Measurements from ENCODE around the gene DYRK2.

The DYRK2 gene

DNA sequence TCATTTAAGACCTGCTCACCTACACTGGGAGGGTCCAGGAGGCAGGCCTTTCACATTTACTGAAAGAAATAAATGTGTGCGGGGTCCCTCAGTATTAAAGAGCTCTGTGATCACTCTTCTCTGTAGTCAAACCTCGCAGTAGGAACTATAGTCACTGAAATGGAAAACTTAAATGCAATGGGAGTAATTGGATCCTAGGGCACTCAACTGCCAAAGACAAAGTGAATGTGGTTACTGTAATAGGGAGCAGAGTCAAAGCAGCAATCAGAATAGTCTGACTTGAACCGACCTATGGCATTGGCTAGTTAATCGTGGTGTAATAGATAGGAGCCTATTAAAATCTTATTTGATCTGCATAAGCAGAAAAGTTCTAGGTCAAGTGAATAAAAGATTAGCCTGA is 26.6 kb upstream of the DYRK2 start:
- Histone ChIP-seq H3K36me3 (ENCODE audit: insufficient read depth) (no peaks in the 10 kb centered on the region), H3K4me3 (IDR thresholded peaks at IDR 0.05; ENCODE audit: insufficient read depth, low read depth, low read length) (no peak overlapping the region), H3K4me2 (no peak overlapping the region), H3K27ac (no peak overlapping the region), H2AFZ (ENCODE audit: low read depth) (no peak overlapping the region), H3K27me3 (ENCODE audit: insufficient read depth, low read depth) (no peaks in the 10 kb centered on the region), H3K9ac (no peak overlapping the region), H3K4me1 (ENCODE audit: low read depth, poor library complexity, severe bottlenecking) (no peaks in the 10 kb centered on the region), H3K79me2 (ENCODE audit: insufficient read depth, low read depth) (no peaks in the 10 kb centered on the region), H4K20me1 (ENCODE audit: insufficient read depth) (no peaks in the 10 kb centered on the region)
- TF ChIP-seq, protein P1, sequence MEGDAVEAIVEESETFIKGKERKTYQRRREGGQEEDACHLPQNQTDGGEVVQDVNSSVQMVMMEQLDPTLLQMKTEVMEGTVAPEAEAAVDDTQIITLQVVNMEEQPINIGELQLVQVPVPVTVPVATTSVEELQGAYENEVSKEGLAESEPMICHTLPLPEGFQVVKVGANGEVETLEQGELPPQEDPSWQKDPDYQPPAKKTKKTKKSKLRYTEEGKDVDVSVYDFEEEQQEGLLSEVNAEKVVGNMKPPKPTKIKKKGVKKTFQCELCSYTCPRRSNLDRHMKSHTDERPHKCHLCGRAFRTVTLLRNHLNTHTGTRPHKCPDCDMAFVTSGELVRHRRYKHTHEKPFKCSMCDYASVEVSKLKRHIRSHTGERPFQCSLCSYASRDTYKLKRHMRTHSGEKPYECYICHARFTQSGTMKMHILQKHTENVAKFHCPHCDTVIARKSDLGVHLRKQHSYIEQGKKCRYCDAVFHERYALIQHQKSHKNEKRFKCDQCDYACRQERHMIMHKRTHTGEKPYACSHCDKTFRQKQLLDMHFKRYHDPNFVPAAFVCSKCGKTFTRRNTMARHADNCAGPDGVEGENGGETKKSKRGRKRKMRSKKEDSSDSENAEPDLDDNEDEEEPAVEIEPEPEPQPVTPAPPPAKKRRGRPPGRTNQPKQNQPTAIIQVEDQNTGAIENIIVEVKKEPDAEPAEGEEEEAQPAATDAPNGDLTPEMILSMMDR (conservative IDR thresholded peaks at IDR 0.05; ENCODE audit: low read depth, low read length): no peak

DNA sequence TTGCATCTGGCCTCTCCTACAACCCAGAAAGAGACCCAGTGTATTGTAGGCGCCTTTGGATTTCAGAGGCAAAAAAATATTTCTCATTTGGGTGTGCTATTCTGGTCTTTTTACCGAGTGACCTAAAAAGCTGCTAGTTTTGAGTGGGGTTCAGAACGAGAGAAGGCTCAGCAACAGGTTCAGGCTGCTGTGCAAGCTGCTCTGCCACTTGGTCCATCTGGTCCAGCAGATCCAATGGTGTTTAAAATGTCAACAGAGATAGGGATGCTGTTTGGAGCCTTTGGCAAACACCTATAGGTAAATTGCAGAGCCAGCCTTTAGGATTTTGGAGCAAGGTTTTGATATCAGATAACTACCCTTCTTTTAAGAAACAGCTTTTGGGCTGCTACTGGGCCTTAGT is 25.3 kb upstream of the DYRK2 start:
- no peaks in the 10 kb centered on the region for H3K79me2 ChIP-seq (ENCODE audit: insufficient read depth, low read depth)
- H3K27me3 ChIP-seq (ENCODE audit: insufficient read depth, low read depth): no peaks in the 10 kb centered on the region
- H3K9ac ChIP-seq: no peak overlapping the region
- H3K27ac ChIP-seq: no peak overlapping the region
- H3K4me1 ChIP-seq (ENCODE audit: low read depth, poor library complexity, severe bottlenecking): no peaks in the 10 kb centered on the region
- TF ChIP-seq, protein P1 (conservative IDR thresholded peaks at IDR 0.05; ENCODE audit: low read depth, low read length): no peak
- H4K20me1 ChIP-seq (ENCODE audit: insufficient read depth): no peaks in the 10 kb centered on the region
- no peak overlapping the region for H2AFZ ChIP-seq (ENCODE audit: low read depth)
- H3K4me2 ChIP-seq: no peak overlapping the region
- H3K36me3 ChIP-seq (ENCODE audit: insufficient read depth): no peaks in the 10 kb centered on the region
- no peak overlapping the region for H3K4me3 ChIP-seq (IDR thresholded peaks at IDR 0.05; ENCODE audit: insufficient read depth, low read depth, low read length)

DNA sequence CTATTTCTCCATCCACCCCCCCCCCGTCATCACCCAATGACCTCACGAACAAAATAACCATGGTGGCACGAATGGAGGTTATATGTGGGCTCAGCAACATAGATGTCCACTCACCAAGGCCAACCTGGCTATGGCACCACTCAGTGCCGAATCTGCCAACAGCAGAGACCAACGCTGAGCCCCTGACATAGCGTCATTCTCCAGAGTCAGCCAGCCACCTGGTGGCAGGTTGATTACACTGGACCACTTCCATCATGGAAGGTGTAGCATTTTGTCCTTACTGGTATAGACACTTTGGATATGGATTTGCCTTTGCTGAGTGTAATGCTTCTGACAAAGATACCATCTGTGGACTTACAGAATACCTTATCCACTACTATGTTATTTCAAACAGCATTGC is 24.2 kb upstream of the DYRK2 start:
- no peaks in the 10 kb centered on the region for H3K79me2 ChIP-seq (ENCODE audit: insufficient read depth, low read depth)
- no peaks in the 10 kb centered on the region for H3K27me3 ChIP-seq (ENCODE audit: insufficient read depth, low read depth)
- H2AFZ ChIP-seq (ENCODE audit: low read depth): no peak overlapping the region
- no peak overlapping the region for H3K9ac ChIP-seq
- no peak overlapping the region for H3K4me2 ChIP-seq
- H3K36me3 ChIP-seq (ENCODE audit: insufficient read depth): no peaks in the 10 kb centered on the region
- TF ChIP-seq, protein P1 (conservative IDR thresholded peaks at IDR 0.05; ENCODE audit: low read depth, low read length): no peak
- no peaks in the 10 kb centered on the region for H4K20me1 ChIP-seq (ENCODE audit: insufficient read depth)
- no peak overlapping the region for H3K4me3 ChIP-seq (IDR thresholded peaks at IDR 0.05; ENCODE audit: insufficient read depth, low read depth, low read length)
- no peaks in the 10 kb centered on the region for H3K4me1 ChIP-seq (ENCODE audit: low read depth, poor library complexity, severe bottlenecking)
- no peak overlapping the region for H3K27ac ChIP-seq

DNA sequence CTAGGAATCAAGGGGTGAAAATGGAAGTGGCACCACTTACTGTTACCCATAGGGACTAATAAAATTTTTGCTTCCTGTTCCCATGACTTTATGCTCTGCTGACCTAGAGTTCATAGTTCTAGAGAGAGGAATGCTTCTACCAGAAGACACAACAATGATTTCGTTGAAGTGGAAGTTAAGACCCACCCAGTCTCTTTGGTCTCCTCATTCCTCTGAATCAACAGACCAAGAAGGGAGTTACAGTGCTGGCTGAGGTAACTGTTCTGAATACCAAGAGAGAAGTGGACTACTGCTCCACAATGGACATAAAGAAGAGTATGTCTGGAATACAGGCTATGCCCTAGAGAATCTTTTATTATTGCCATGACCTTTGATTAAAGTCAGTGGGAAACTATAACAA is 23.5 kb upstream of the DYRK2 start:
- Histone ChIP-seq H3K27ac (no peak overlapping the region), H3K4me3 (IDR thresholded peaks at IDR 0.05; ENCODE audit: insufficient read depth, low read depth, low read length) (no peak overlapping the region), H3K4me2 (no peak overlapping the region), H3K36me3 (ENCODE audit: insufficient read depth) (no peaks in the 10 kb centered on the region), H3K9ac (no peak overlapping the region), H3K79me2 (ENCODE audit: insufficient read depth, low read depth) (no peaks in the 10 kb centered on the region), H2AFZ (ENCODE audit: low read depth) (no peak overlapping the region), H3K4me1 (ENCODE audit: low read depth, poor library complexity, severe bottlenecking) (peaks cover 5% of the 10 kb centered on the region), H4K20me1 (ENCODE audit: insufficient read depth) (no peaks in the 10 kb centered on the region), H3K27me3 (ENCODE audit: insufficient read depth, low read depth) (no peaks in the 10 kb centered on the region)
- TF ChIP-seq, protein P1 (conservative IDR thresholded peaks at IDR 0.05; ENCODE audit: low read depth, low read length): no peak

DNA sequence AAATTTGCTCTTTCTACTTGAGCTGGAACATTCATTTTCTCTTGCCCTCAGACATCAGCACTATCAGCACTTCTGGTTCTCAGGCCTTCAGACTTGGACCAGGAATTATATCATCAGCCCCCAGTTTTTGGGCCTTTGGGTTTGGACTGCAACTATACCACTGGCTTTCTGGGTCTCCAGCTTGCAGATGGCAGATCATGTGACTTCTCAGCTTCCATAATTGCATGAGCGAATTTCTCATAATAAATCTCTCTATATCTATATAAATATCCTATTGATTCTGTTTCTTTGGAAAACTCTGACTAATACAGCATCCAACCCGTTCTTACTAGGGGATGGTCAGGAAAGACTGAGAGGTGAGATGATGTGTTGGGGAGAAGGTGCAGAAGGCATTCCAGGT is 22.4 kb upstream of the DYRK2 start:
- Histone ChIP-seq H3K4me2 (no peak overlapping the region), H3K9ac (no peak overlapping the region), H3K4me1 (ENCODE audit: low read depth, poor library complexity, severe bottlenecking) (peaks cover 16% of the 10 kb centered on the region), H3K27ac (no peak overlapping the region), H3K36me3 (ENCODE audit: insufficient read depth) (no peaks in the 10 kb centered on the region), H3K79me2 (ENCODE audit: insufficient read depth, low read depth) (no peaks in the 10 kb centered on the region), H3K4me3 (IDR thresholded peaks at IDR 0.05; ENCODE audit: insufficient read depth, low read depth, low read length) (no peak overlapping the region), H3K27me3 (ENCODE audit: insufficient read depth, low read depth) (no peaks in the 10 kb centered on the region), H2AFZ (ENCODE audit: low read depth) (no peak overlapping the region), H4K20me1 (ENCODE audit: insufficient read depth) (no peaks in the 10 kb centered on the region)
- TF ChIP-seq, protein P1 (conservative IDR thresholded peaks at IDR 0.05; ENCODE audit: low read depth, low read length): no peak

Data from KMS-11 (cell line).